GM23338 (cell line): ENCODE measurements around the gene JOSD2. TPM values are rescaled to one million over a fixed set of nuclear protein-coding genes. Genes with fewer than 3 reads are reported as not detected.

ENCODE experiments used
- ATAC-seq: fragments of 200-7000 bp; cut with Tn5 transposase; 3 replicates; pipeline ENCODE4 v1.9.1; 2020
- DNase-seq: peaks from one replicate; pipeline ENCODE4 v3.0.0-alpha.2; 2015; ENCODE audit warnings: low spot score
- H2AFZ ChIP-seq: fragments of 200-600 bp; sonication (generic); 2 replicates; pipeline ENCODE4 v1.8.0; 2016; ENCODE audit warnings: antibody characterized with exemption, mild to moderate bottlenecking, moderate library complexity
- H3F3A ChIP-seq: fragments of 200-600 bp; sonication (generic); replicated peaks from 2 replicates; pipeline ENCODE4 v1.8.0; 2017; ENCODE audit warnings: antibody characterized with exemption, mixed run types, low read depth
- H3K27ac ChIP-seq: fragments of 200-600 bp; sonication (generic); 2 replicates; pipeline ENCODE4 v1.6.1; 2016; ENCODE audit warnings: low read depth
- H3K27me3 ChIP-seq: fragments of 200-600 bp; sonication (generic); 2 replicates; pipeline ENCODE4 v1.8.0; 2016; ENCODE audit warnings: mild to moderate bottlenecking, mixed run types, moderate library complexity; ENCODE audit not compliant: insufficient read depth
- H3K36me3 ChIP-seq: fragments of 200-600 bp; sonication (generic); 2 replicates; pipeline ENCODE4 v1.8.0; 2016; ENCODE audit warnings: mild to moderate bottlenecking; ENCODE audit not compliant: insufficient read depth
- H3K4me1 ChIP-seq: fragments of 200-600 bp; sonication (generic); 2 replicates; pipeline ENCODE4 v1.8.0; 2016; ENCODE audit warnings: mild to moderate bottlenecking, moderate library complexity; ENCODE audit not compliant: insufficient read depth
- H3K4me2 ChIP-seq: fragments of 200-600 bp; sonication (generic); 2 replicates; pipeline ENCODE4 v1.7.1; 2017; ENCODE audit warnings: mixed run types
- H3K4me3 ChIP-seq: fragments of 200-600 bp; sonication (generic); 2 replicates; pipeline ENCODE4 v1.6.1; 2016; ENCODE audit warnings: mixed run types
- H3K79me2 ChIP-seq: fragments of 200-600 bp; sonication (generic); replicated peaks from 2 replicates; pipeline ENCODE4 v1.8.0; 2017; ENCODE audit warnings: mild to moderate bottlenecking; ENCODE audit not compliant: insufficient read depth
- H3K9me2 ChIP-seq: fragments of 200-600 bp; sonication (generic); 2 replicates; pipeline ENCODE4 v1.8.0; 2017; ENCODE audit not compliant: insufficient read depth
- H4K20me1 ChIP-seq: fragments of 200-600 bp; sonication (generic); replicated peaks from 2 replicates; pipeline ENCODE4 v1.8.0; 2017; ENCODE audit warnings: mild to moderate bottlenecking; ENCODE audit not compliant: insufficient read depth
- H3K27ac Mint-ChIP-seq: 2 replicates; pipeline ENCODE4 v1.8.0; 2020; ENCODE audit warnings: inconsistent platforms, mild to moderate bottlenecking, moderate library complexity, mixed read lengths
- H3K27me3 Mint-ChIP-seq: 3 replicates; pipeline ENCODE4 v1.8.0; 2022; ENCODE audit warnings: low read depth, mild to moderate bottlenecking, moderate library complexity, mixed read lengths, inconsistent platforms; ENCODE audit not compliant: insufficient read depth, poor library complexity
- H3K36me3 Mint-ChIP-seq: 3 replicates; pipeline ENCODE4 v1.8.0; 2021; ENCODE audit warnings: low read depth, mild to moderate bottlenecking, inconsistent platforms, moderate library complexity, mixed read lengths
- H3K4me1 Mint-ChIP-seq: 3 replicates; pipeline ENCODE4 v1.8.0; 2020; ENCODE audit warnings: mild to moderate bottlenecking, inconsistent platforms, mixed read lengths
- H3K4me3 Mint-ChIP-seq: 3 replicates; pipeline ENCODE4 v1.8.0; 2021; ENCODE audit warnings: moderate library complexity, mild to moderate bottlenecking, inconsistent platforms, mixed read lengths
- H3K9me3 Mint-ChIP-seq: 3 replicates; pipeline ENCODE4 v1.8.0; 2020; ENCODE audit warnings: moderate library complexity, mild to moderate bottlenecking, inconsistent platforms, mixed read lengths
- CREB1 ChIP-seq: fragments of 250-450 bp; sonication (Bioruptor Pico); IDR thresholded peaks from 2 replicates; pipeline ENCODE4 v1.5.0; 2020; ENCODE audit warnings: low read depth, mild to moderate bottlenecking, moderate library complexity
- EZH2phosphoT487 ChIP-seq: fragments of 200-600 bp; sonication (generic); IDR thresholded peaks from one replicate; pipeline ENCODE4 v1.8.1; 2018; ENCODE audit warnings: antibody characterized with exemption; ENCODE audit not compliant: unreplicated experiment
- NANOG ChIP-seq: IDR thresholded peaks from 2 replicates; pipeline ENCODE4 v1.6.1; 2016; ENCODE audit warnings: antibody characterized with exemption, borderline replicate concordance
- POLR2AphosphoS5 ChIP-seq: IDR thresholded peaks from 2 replicates; pipeline ENCODE4 v1.6.1; 2016; ENCODE audit warnings: antibody characterized with exemption, low read depth
- ZNF331 ChIP-seq: fragments of 250-450 bp; sonication (Bioruptor Pico); IDR thresholded peaks from 2 replicates; pipeline ENCODE4 v1.5.0; 2020; ENCODE audit warnings: low read depth, mild to moderate bottlenecking, moderate library complexity
- polyA plus RNA-seq: library from polyadenylated mRNA; unstranded; fragments of >200 nt; fragmentation: Nextera tagmentation; extraction: Ambion mirVana; gene quantifications from 2 replicates; pipeline ENCODE4 v1.2.1, GENCODE V29; 2016
- total RNA-seq: library from RNA; depleted of rRNA; stranded (reverse); fragments of >200 nt; shearing (Covaris generic); gene quantifications from 2 replicates; pipeline ENCODE4 v1.2.3, GENCODE V29; 2014
- TF ChIP-seq, protein P1 (sequence below): fragments of 250-450 bp; sonication (Bioruptor Pico); IDR thresholded peaks from 2 replicates; pipeline ENCODE4 v1.5.0; 2020; ENCODE audit warnings: mild to moderate bottlenecking, moderate library complexity
- TF ChIP-seq, protein P2 (sequence below): IDR thresholded peaks from one replicate; pipeline ENCODE4 v1.6.1; 2018; ENCODE audit warnings: antibody characterized with exemption; ENCODE audit not compliant: unreplicated experiment

JOSD2 gene
- total and polyA plus RNA-seq, 2 experiments from 2014 or later: 3.3 to 5.8 TPM

DNA sequence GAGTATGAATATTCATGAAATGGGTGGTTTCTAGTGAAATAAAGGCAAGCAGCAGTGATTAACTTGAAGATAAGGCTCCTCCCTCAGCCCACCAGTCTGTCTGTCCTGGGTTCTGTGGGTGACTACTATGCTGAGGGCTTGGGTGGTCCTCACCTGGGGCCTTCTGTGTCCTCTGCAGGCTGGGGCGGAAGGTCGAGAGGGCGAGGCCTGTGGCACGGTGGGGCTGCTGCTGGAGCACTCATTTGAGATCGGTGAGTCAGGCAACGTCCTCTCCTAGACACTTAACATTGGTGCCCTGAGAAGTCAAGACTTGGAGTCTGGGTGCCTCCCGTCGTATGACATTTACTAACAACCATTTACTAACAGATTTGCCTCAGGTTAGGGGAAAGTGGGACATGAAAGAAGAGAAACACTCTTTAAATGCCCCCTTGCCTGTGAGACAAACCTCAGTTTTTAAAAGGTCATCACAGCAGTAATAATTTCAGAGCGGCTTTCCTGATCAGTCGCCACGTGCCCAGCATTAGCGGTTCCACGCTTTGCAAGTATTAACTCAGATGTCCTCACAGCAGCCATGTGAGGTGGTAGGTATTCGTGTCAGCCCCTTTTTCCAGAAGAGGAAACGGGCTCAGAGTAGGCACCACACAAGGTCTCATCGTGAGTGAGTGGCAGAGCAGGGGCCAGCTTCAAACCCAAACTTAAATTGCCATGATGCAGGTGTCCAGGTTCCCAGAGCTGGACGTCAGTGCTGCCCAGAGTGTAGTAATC is 33.1 kb downstream of the JOSD2 start:
- H3K4me2 ChIP-seq: peak overlapping the region; percentile 88; the same call in 1 of the 2 replicates
- peaks cover 36% of the 10 kb centered on the region for H3K36me3 Mint-ChIP-seq
- no peak for ATAC-seq

More for the DNA sequence above, 33.1 kb downstream of the JOSD2 start:
- Histone ChIP-seq H3K36me3 (peaks cover 3% of the 10 kb centered on the region; the same call in 1 of the 2 replicates), H3K4me1 (peaks cover 10% of the 10 kb centered on the region; the same call in 1 of the 2 replicates), H3K79me2 (peaks cover 25% of the 10 kb centered on the region), H2AFZ (no peak overlapping the region), H3K27ac (no peak overlapping the region), H4K20me1 (no peaks in the 10 kb centered on the region; the same call in 1 of the 2 replicates), H3K9me2 (no peaks in the 10 kb centered on the region), H3K4me3 (no peak overlapping the region), H3K27me3 (no peaks in the 10 kb centered on the region), H3F3A (0 out of 2 replicates have a peak, but pooled peaks cover 2% of the 10 kb centered on the region)
- DNase-seq: no peak
- Mint-ChIP-seq H3K4me1 (no peaks in the 10 kb centered on the region; the same call in 2 of the 3 replicates), H3K27me3 (peaks cover 8% of the 10 kb centered on the region), H3K4me3 (no peak overlapping the region), H3K9me3 (peaks cover 92% of the 10 kb centered on the region), H3K27ac (no peak overlapping the region)
- TF ChIP-seq POLR2AphosphoS5 (no peak), CREB1 (no peak), NANOG (no peak), EZH2phosphoT487 (no peak), ZNF331 (no peak)
- TF ChIP-seq, protein P1, sequence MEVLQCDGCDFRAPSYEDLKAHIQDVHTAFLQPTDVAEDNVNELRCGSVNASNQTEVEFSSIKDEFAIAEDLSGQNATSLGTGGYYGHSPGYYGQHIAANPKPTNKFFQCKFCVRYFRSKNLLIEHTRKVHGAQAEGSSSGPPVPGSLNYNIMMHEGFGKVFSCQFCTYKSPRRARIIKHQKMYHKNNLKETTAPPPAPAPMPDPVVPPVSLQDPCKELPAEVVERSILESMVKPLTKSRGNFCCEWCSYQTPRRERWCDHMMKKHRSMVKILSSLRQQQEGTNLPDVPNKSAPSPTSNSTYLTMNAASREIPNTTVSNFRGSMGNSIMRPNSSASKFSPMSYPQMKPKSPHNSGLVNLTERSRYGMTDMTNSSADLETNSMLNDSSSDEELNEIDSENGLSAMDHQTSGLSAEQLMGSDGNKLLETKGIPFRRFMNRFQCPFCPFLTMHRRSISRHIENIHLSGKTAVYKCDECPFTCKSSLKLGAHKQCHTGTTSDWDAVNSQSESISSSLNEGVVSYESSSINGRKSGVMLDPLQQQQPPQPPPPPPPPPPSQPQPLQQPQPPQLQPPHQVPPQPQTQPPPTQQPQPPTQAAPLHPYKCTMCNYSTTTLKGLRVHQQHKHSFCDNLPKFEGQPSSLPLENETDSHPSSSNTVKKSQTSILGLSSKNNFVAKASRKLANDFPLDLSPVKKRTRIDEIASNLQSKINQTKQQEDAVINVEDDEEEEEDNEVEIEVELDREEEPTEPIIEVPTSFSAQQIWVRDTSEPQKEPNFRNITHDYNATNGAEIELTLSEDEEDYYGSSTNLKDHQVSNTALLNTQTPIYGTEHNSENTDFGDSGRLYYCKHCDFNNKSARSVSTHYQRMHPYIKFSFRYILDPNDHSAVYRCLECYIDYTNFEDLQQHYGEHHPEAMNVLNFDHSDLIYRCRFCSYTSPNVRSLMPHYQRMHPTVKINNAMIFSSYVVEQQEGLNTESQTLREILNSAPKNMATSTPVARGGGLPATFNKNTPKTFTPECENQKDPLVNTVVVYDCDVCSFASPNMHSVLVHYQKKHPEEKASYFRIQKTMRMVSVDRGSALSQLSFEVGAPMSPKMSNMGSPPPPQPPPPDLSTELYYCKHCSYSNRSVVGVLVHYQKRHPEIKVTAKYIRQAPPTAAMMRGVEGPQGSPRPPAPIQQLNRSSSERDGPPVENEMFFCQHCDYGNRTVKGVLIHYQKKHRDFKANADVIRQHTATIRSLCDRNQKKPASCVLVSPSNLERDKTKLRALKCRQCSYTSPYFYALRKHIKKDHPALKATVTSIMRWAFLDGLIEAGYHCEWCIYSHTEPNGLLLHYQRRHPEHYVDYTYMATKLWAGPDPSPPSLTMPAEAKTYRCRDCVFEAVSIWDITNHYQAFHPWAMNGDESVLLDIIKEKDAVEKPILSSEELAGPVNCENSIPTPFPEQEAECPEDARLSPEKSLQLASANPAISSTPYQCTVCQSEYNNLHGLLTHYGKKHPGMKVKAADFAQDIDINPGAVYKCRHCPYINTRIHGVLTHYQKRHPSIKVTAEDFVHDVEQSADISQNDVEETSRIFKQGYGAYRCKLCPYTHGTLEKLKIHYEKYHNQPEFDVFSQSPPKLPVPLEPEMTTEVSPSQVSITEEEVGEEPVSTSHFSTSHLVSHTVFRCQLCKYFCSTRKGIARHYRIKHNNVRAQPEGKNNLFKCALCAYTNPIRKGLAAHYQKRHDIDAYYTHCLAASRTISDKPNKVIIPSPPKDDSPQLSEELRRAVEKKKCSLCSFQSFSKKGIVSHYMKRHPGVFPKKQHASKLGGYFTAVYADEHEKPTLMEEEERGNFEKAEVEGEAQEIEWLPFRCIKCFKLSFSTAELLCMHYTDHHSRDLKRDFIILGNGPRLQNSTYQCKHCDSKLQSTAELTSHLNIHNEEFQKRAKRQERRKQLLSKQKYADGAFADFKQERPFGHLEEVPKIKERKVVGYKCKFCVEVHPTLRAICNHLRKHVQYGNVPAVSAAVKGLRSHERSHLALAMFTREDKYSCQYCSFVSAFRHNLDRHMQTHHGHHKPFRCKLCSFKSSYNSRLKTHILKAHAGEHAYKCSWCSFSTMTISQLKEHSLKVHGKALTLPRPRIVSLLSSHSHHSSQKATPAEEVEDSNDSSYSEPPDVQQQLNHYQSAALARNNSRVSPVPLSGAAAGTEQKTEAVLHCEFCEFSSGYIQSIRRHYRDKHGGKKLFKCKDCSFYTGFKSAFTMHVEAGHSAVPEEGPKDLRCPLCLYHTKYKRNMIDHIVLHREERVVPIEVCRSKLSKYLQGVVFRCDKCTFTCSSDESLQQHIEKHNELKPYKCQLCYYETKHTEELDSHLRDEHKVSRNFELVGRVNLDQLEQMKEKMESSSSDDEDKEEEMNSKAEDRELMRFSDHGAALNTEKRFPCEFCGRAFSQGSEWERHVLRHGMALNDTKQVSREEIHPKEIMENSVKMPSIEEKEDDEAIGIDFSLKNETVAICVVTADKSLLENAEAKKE (CRISPR knock-in tag): no peak
- TF ChIP-seq, protein P2, sequence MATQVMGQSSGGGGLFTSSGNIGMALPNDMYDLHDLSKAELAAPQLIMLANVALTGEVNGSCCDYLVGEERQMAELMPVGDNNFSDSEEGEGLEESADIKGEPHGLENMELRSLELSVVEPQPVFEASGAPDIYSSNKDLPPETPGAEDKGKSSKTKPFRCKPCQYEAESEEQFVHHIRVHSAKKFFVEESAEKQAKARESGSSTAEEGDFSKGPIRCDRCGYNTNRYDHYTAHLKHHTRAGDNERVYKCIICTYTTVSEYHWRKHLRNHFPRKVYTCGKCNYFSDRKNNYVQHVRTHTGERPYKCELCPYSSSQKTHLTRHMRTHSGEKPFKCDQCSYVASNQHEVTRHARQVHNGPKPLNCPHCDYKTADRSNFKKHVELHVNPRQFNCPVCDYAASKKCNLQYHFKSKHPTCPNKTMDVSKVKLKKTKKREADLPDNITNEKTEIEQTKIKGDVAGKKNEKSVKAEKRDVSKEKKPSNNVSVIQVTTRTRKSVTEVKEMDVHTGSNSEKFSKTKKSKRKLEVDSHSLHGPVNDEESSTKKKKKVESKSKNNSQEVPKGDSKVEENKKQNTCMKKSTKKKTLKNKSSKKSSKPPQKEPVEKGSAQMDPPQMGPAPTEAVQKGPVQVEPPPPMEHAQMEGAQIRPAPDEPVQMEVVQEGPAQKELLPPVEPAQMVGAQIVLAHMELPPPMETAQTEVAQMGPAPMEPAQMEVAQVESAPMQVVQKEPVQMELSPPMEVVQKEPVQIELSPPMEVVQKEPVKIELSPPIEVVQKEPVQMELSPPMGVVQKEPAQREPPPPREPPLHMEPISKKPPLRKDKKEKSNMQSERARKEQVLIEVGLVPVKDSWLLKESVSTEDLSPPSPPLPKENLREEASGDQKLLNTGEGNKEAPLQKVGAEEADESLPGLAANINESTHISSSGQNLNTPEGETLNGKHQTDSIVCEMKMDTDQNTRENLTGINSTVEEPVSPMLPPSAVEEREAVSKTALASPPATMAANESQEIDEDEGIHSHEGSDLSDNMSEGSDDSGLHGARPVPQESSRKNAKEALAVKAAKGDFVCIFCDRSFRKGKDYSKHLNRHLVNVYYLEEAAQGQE: no peak
